Measurements from ENCODE around the gene C15orf40. TPM values are rescaled to one million over a fixed set of nuclear protein-coding genes. Genes with fewer than 3 reads are reported as not detected.

Gene C15orf40
- total and polyA plus RNA-seq, 4 donors, result 7.3 to 25.2 (median 11.3) TPM

DNA sequence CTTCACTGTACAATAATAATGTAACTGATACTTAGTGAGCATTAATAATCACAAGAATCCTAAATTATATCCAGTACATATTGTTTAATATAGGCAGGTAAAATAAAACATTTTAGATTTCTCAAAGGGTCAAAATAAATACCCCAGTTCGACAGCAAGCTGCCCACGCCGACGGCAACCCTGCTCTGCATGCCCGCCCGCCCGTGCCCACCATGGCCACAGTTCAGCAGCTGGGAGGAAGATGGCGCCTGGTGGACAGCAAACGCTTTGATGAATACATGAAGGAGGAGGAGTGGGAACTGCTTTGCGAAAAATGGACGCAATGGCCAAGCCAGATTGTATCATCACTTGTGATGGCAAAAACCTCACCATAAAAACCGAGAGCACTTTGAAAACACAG is 32.7 kb upstream of the C15orf40 start:
- H3K36me3 ChIP-seq (ENCODE audit: control insufficient read depth in 4 of 4, insufficient read depth in 3 of 4, low read depth in 1 of 4, low read length in 3 of 4), result peaks cover 12 to 50% (median 30%) of the 10 kb centered on the region in 4 donors
- TF ChIP-seq GABPA (IDR thresholded peaks at IDR 0.05 in 1 of 2, conservative IDR thresholded peaks at IDR 0.05 in 1 of 2) (no peak), HNF4A (conservative IDR thresholded peaks at IDR 0.05) (no peak), TAF1 (conservative IDR thresholded peaks at IDR 0.05) (no peak), YY1 (IDR thresholded peaks at IDR 0.05) (no peak), FOXA1 (IDR thresholded peaks at IDR 0.05) (no peak), RAD21 (IDR thresholded peaks at IDR 0.05) (no peak), JUND (IDR thresholded peaks at IDR 0.05) (no peak), SP1 (IDR thresholded peaks at IDR 0.05) (no peak), FOXA2 (IDR thresholded peaks at IDR 0.05) (no peak), RXRA (IDR thresholded peaks at IDR 0.05) (no peak), HNF4G (IDR thresholded peaks at IDR 0.05) (no peak), NR2F2 (IDR thresholded peaks at IDR 0.05) (no peak), EGR1 (IDR thresholded peaks at IDR 0.05; ENCODE audit: low read depth in 2 of 2) (no peak)
- TF ChIP-seq, protein P1, sequence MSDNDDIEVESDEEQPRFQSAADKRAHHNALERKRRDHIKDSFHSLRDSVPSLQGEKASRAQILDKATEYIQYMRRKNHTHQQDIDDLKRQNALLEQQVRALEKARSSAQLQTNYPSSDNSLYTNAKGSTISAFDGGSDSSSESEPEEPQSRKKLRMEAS (IDR thresholded peaks at IDR 0.05), result no peak
- TF ChIP-seq, protein P2, sequence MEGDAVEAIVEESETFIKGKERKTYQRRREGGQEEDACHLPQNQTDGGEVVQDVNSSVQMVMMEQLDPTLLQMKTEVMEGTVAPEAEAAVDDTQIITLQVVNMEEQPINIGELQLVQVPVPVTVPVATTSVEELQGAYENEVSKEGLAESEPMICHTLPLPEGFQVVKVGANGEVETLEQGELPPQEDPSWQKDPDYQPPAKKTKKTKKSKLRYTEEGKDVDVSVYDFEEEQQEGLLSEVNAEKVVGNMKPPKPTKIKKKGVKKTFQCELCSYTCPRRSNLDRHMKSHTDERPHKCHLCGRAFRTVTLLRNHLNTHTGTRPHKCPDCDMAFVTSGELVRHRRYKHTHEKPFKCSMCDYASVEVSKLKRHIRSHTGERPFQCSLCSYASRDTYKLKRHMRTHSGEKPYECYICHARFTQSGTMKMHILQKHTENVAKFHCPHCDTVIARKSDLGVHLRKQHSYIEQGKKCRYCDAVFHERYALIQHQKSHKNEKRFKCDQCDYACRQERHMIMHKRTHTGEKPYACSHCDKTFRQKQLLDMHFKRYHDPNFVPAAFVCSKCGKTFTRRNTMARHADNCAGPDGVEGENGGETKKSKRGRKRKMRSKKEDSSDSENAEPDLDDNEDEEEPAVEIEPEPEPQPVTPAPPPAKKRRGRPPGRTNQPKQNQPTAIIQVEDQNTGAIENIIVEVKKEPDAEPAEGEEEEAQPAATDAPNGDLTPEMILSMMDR (IDR thresholded peaks at IDR 0.05; ENCODE audit: low read depth, low read length, missing input control), result no peak
- TF ChIP-seq, protein P3, sequence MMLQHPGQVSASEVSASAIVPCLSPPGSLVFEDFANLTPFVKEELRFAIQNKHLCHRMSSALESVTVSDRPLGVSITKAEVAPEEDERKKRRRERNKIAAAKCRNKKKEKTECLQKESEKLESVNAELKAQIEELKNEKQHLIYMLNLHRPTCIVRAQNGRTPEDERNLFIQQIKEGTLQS (IDR thresholded peaks at IDR 0.05), result no peak
- TF ChIP-seq, protein P4, sequence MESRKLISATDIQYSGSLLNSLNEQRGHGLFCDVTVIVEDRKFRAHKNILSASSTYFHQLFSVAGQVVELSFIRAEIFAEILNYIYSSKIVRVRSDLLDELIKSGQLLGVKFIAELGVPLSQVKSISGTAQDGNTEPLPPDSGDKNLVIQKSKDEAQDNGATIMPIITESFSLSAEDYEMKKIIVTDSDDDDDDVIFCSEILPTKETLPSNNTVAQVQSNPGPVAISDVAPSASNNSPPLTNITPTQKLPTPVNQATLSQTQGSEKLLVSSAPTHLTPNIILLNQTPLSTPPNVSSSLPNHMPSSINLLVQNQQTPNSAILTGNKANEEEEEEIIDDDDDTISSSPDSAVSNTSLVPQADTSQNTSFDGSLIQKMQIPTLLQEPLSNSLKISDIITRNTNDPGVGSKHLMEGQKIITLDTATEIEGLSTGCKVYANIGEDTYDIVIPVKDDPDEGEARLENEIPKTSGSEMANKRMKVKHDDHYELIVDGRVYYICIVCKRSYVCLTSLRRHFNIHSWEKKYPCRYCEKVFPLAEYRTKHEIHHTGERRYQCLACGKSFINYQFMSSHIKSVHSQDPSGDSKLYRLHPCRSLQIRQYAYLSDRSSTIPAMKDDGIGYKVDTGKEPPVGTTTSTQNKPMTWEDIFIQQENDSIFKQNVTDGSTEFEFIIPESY (IDR thresholded peaks at IDR 0.05), result no peak
- TF ChIP-seq, protein P5, sequence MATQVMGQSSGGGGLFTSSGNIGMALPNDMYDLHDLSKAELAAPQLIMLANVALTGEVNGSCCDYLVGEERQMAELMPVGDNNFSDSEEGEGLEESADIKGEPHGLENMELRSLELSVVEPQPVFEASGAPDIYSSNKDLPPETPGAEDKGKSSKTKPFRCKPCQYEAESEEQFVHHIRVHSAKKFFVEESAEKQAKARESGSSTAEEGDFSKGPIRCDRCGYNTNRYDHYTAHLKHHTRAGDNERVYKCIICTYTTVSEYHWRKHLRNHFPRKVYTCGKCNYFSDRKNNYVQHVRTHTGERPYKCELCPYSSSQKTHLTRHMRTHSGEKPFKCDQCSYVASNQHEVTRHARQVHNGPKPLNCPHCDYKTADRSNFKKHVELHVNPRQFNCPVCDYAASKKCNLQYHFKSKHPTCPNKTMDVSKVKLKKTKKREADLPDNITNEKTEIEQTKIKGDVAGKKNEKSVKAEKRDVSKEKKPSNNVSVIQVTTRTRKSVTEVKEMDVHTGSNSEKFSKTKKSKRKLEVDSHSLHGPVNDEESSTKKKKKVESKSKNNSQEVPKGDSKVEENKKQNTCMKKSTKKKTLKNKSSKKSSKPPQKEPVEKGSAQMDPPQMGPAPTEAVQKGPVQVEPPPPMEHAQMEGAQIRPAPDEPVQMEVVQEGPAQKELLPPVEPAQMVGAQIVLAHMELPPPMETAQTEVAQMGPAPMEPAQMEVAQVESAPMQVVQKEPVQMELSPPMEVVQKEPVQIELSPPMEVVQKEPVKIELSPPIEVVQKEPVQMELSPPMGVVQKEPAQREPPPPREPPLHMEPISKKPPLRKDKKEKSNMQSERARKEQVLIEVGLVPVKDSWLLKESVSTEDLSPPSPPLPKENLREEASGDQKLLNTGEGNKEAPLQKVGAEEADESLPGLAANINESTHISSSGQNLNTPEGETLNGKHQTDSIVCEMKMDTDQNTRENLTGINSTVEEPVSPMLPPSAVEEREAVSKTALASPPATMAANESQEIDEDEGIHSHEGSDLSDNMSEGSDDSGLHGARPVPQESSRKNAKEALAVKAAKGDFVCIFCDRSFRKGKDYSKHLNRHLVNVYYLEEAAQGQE (IDR thresholded peaks at IDR 0.05), result no peak
- H3K9me3 ChIP-seq (ENCODE audit: control insufficient read depth in 4 of 4, low read length in 3 of 4), result no peaks in the 10 kb centered on the region
- H3K27ac ChIP-seq (ENCODE audit: low read depth in 1 of 2, low read length in 2 of 2), result no peak overlapping the region
- no peak overlapping the region for H3K4me3 ChIP-seq (ENCODE audit: low read depth in 1 of 3, low read length in 3 of 3)
- no peaks in the 10 kb centered on the region for H3K27me3 ChIP-seq (ENCODE audit: control insufficient read depth in 4 of 4, insufficient read depth in 4 of 4, low read length in 3 of 4)
- DNase-seq (ENCODE audit: low spot score), result no peak
- no peaks in the 10 kb centered on the region for H3K4me1 ChIP-seq (ENCODE audit: control insufficient read depth in 4 of 4, insufficient read depth in 4 of 4, low read length in 3 of 4)
- H3K9ac ChIP-seq (ENCODE audit: low read depth in 1 of 2, low read length in 2 of 2), result no peak overlapping the region
- 97% methylated on average over 12 of the region's 12 CpGs for WGBS

All from liver (tissue), 9 donors.